ENCODE measurements around the gene EID2. TPM values are rescaled to one million over a fixed set of nuclear protein-coding genes. Genes with fewer than 3 reads are reported as not detected.

Gene EID2
- total RNA-seq, 1 donor from 2014 or later: 17.2 TPM

GRCh38 chr19:39533791-39534190 is 6.2 kb downstream of the EID2 start:
- Histone ChIP-seq H3K27ac (ENCODE audit: low read depth, low read length) (no peak overlapping the region), H4K20me1 (ENCODE audit: insufficient read depth, low read length) (peaks cover 20% of the 10 kb centered on the region), H3K27me3 (ENCODE audit: insufficient read depth, low read length) (no peaks in the 10 kb centered on the region), H3K36me3 (ENCODE audit: insufficient read depth, low read length) (no peaks in the 10 kb centered on the region), H2AFZ (ENCODE audit: low read depth, low read length) (no peak overlapping the region), H3K79me2 (ENCODE audit: insufficient read depth, low read length) (peaks cover 30% of the 10 kb centered on the region), H3K9me3 (ENCODE audit: insufficient read depth, low read depth, low read length) (no peaks in the 10 kb centered on the region), H3K4me1 (ENCODE audit: insufficient read depth, low read length) (peaks cover 7% of the 10 kb centered on the region), H3K4me3 (ENCODE audit: insufficient read depth, low read depth, low read length) (no peak overlapping the region), H3K9ac (ENCODE audit: low read length) (no peak overlapping the region), H3K4me2 (ENCODE audit: low read length) (no peak overlapping the region)
- Mint-ChIP-seq H3K4me3 (ENCODE audit: unreplicated experiment) (no peak overlapping the region), H3K4me1 (ENCODE audit: low read depth, unreplicated experiment) (peaks cover 11% of the 10 kb centered on the region), H3K27me3 (ENCODE audit: low read depth, unreplicated experiment) (peaks cover 3% of the 10 kb centered on the region), H3K36me3 (ENCODE audit: low read depth, unreplicated experiment) (peaks cover 2% of the 10 kb centered on the region), H3K27ac (ENCODE audit: unreplicated experiment) (no peak overlapping the region), H3K9me3 (ENCODE audit: unreplicated experiment) (no peaks in the 10 kb centered on the region)
- DNase-seq (ENCODE audit: low read depth) (no peak), FAIRE-seq (no peak)
- no peak for TF ChIP-seq CTCF (IDR thresholded peaks at IDR 0.05; ENCODE audit: insufficient read depth, low read depth, low read length)
- TF ChIP-seq EZH2 (IDR thresholded peaks at IDR 0.05; ENCODE audit: insufficient read depth, low read length): no peak

- FAIRE-seq (no peak), DNase-seq (ENCODE audit: low read depth) (no peak)
- Mint-ChIP-seq H3K27ac (ENCODE audit: unreplicated experiment) (no peak overlapping the region), H3K27me3 (ENCODE audit: low read depth, unreplicated experiment) (peaks cover 3% of the 10 kb centered on the region), H3K4me1 (ENCODE audit: low read depth, unreplicated experiment) (peaks cover 6% of the 10 kb centered on the region), H3K9me3 (ENCODE audit: unreplicated experiment) (no peaks in the 10 kb centered on the region), H3K36me3 (ENCODE audit: low read depth, unreplicated experiment) (peaks cover 2% of the 10 kb centered on the region), H3K4me3 (ENCODE audit: unreplicated experiment) (peak overlapping the region; percentile 98)
- Histone ChIP-seq H3K36me3 (ENCODE audit: insufficient read depth, low read length) (no peaks in the 10 kb centered on the region), H3K9me3 (ENCODE audit: insufficient read depth, low read depth, low read length) (no peaks in the 10 kb centered on the region), H3K4me2 (ENCODE audit: low read length) (peak overlapping the region; percentile 43), H3K27me3 (ENCODE audit: insufficient read depth, low read length) (no peaks in the 10 kb centered on the region), H3K27ac (ENCODE audit: low read depth, low read length) (no peak overlapping the region), H3K79me2 (ENCODE audit: insufficient read depth, low read length) (peaks cover 23% of the 10 kb centered on the region), H3K4me3 (ENCODE audit: insufficient read depth, low read depth, low read length) (no peak overlapping the region), H2AFZ (ENCODE audit: low read depth, low read length) (peak overlapping the region; percentile 37), H3K4me1 (ENCODE audit: insufficient read depth, low read length) (no peaks in the 10 kb centered on the region), H3K9ac (ENCODE audit: low read length) (no peak overlapping the region), H4K20me1 (ENCODE audit: insufficient read depth, low read length) (peaks cover 13% of the 10 kb centered on the region)
- TF ChIP-seq CTCF (IDR thresholded peaks at IDR 0.05; ENCODE audit: insufficient read depth, low read depth, low read length) (no peak), EZH2 (IDR thresholded peaks at IDR 0.05; ENCODE audit: insufficient read depth, low read length) (no peak)
These were observed 6.9 kb downstream of the EID2 start for GRCh38 chr19:39533003-39533512.

- Mint-ChIP-seq H3K27ac (ENCODE audit: unreplicated experiment) (peak within 1 kb of the TSS; percentile 87), H3K4me3 (ENCODE audit: unreplicated experiment) (peak within 1 kb of the TSS; percentile 98), H3K9me3 (ENCODE audit: unreplicated experiment) (no peaks in the 10 kb centered on the region), H3K4me1 (ENCODE audit: low read depth, unreplicated experiment) (peaks cover 6% of the 10 kb centered on the region), H3K27me3 (ENCODE audit: low read depth, unreplicated experiment) (peaks cover 3% of the 10 kb centered on the region), H3K36me3 (ENCODE audit: low read depth, unreplicated experiment) (peaks cover 2% of the 10 kb centered on the region)
- H3K36me3 ChIP-seq (ENCODE audit: insufficient read depth, low read length): no peaks in the 10 kb centered on the region
- H3K9me3 ChIP-seq (ENCODE audit: insufficient read depth, low read depth, low read length): no peaks in the 10 kb centered on the region
- H2AFZ ChIP-seq (ENCODE audit: low read depth, low read length): peak within 1 kb of the TSS; percentile 79
- no peaks in the 10 kb centered on the region for H3K27me3 ChIP-seq (ENCODE audit: insufficient read depth, low read length)
- peak within 1 kb of the TSS; percentile 73 for H3K27ac ChIP-seq (ENCODE audit: low read depth, low read length)
- H3K79me2 ChIP-seq (ENCODE audit: insufficient read depth, low read length): peaks cover 18% of the 10 kb centered on the region
- peak within 1 kb of the TSS; percentile 77 for H3K4me3 ChIP-seq (ENCODE audit: insufficient read depth, low read depth, low read length)
- peaks cover 11% of the 10 kb centered on the region for H4K20me1 ChIP-seq (ENCODE audit: insufficient read depth, low read length)
- DNase-seq (ENCODE audit: low read depth) (peak; percentile 76), FAIRE-seq (no peak)
- no peaks in the 10 kb centered on the region for H3K4me1 ChIP-seq (ENCODE audit: insufficient read depth, low read length)
- H3K4me2 ChIP-seq (ENCODE audit: low read length): peak within 1 kb of the TSS; percentile 92
- TF ChIP-seq CTCF (IDR thresholded peaks at IDR 0.05; ENCODE audit: insufficient read depth, low read depth, low read length): peak; percentile 94
- TF ChIP-seq EZH2 (IDR thresholded peaks at IDR 0.05; ENCODE audit: insufficient read depth, low read length): no peak
- peak within 1 kb of the TSS; percentile 88 for H3K9ac ChIP-seq (ENCODE audit: low read length)
These were observed 7.5 kb downstream of the EID2 start, which contains the start of gene EID2B for GRCh38 chr19:39532233-39533002. Gene EID2B, minus strand, starts transcription at chr19:39532852. Its CDS starts 50 bp downstream, at chr19:39532802.
